ENCODE results near the gene KERA.

KERA gene

DNA sequence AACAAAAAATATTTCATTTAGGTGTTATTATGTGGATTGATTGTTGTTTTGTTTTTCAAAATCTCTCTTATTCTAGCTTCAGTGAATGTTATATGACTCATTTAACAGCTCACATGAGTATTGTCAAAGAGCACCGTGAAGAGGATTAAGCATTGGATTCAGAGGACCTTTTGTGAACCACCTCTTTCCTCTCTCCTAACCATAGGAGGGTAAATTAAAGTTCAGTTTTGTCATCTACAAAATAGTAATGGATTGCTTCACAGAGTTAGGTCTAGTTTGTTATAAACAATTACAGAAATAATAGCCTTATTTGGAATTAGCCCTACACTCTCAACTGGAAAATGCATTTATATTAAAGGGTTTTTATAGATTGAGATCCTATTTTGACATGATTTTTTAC lies 962 bp upstream of the KERA start:
- H3K36me3 ChIP-seq (replicated peaks; ENCODE audit: insufficient read depth, low read length) = no peaks in the 10 kb centered on the region
- H3K27ac ChIP-seq (ENCODE audit: low read length) = no peak overlapping the region
- DNase-seq = no peak
- H3K9me3 ChIP-seq (replicated peaks; ENCODE audit: insufficient read depth, low read length) = no peaks in the 10 kb centered on the region
- TF ChIP-seq EZH2 (optimal IDR thresholded peaks at IDR 0.05; ENCODE audit: low read depth, low read length) (no peak), EZH2phosphoT487 (IDR thresholded peaks at IDR 0.05; ENCODE audit: low read length) (no peak)
- TF ChIP-seq, protein P1, sequence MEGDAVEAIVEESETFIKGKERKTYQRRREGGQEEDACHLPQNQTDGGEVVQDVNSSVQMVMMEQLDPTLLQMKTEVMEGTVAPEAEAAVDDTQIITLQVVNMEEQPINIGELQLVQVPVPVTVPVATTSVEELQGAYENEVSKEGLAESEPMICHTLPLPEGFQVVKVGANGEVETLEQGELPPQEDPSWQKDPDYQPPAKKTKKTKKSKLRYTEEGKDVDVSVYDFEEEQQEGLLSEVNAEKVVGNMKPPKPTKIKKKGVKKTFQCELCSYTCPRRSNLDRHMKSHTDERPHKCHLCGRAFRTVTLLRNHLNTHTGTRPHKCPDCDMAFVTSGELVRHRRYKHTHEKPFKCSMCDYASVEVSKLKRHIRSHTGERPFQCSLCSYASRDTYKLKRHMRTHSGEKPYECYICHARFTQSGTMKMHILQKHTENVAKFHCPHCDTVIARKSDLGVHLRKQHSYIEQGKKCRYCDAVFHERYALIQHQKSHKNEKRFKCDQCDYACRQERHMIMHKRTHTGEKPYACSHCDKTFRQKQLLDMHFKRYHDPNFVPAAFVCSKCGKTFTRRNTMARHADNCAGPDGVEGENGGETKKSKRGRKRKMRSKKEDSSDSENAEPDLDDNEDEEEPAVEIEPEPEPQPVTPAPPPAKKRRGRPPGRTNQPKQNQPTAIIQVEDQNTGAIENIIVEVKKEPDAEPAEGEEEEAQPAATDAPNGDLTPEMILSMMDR (IDR thresholded peaks at IDR 0.05; ENCODE audit: low read length) = no peak
- no peaks in the 10 kb centered on the region for H3K79me2 ChIP-seq (ENCODE audit: low read length)
- no peaks in the 10 kb centered on the region for H3K27me3 ChIP-seq (replicated peaks; ENCODE audit: insufficient read depth, low read length)
- no peaks in the 10 kb centered on the region for H3F3A ChIP-seq (ENCODE audit: insufficient read depth, low read length)
- H3K4me3 ChIP-seq (ENCODE audit: low read length) = no peak overlapping the region
- no peak overlapping the region for H3K4me2 ChIP-seq (ENCODE audit: low read depth, low read length)
- no peaks in the 10 kb centered on the region for H3K9me2 ChIP-seq (replicated peaks; ENCODE audit: insufficient read depth, low read length)
- H4K20me1 ChIP-seq (ENCODE audit: insufficient read depth, low read length) = no peaks in the 10 kb centered on the region
- H3K4me1 ChIP-seq (ENCODE audit: low read length) = no peaks in the 10 kb centered on the region
- H3K9ac ChIP-seq (ENCODE audit: low read length) = no peak overlapping the region
- no peak overlapping the region for H2AFZ ChIP-seq (ENCODE audit: low read length)

DNA sequence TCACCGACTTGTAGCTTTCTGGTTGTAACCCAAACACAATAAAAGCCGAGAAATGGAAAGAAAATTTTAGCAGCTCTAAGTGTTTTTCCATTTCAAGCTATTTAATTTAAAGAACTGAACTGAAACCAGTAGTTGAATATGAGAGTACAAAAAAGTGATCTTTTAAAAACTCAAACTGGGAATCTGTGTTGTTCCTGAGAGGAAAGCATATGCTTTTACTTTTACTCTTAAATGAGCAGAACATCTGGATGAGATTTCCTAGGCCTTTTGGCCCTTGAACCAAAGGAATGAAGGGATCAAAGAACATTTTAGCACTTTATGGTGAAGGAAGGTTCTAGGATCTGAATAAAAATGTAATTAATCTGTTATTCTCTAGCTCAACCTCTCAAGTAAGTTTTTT lies 1.3 kb downstream of the KERA start:
- no peak for TF ChIP-seq EZH2phosphoT487 (IDR thresholded peaks at IDR 0.05; ENCODE audit: low read length)
- DNase-seq = no peak

GRCh38 chr12:91055976-91056375 lies 1.8 kb downstream of the KERA start:
- TF ChIP-seq EZH2phosphoT487 (IDR thresholded peaks at IDR 0.05; ENCODE audit: low read length) = no peak
- Histone ChIP-seq H3K9me2 (replicated peaks; ENCODE audit: insufficient read depth, low read length) (no peaks in the 10 kb centered on the region), H4K20me1 (ENCODE audit: insufficient read depth, low read length) (no peaks in the 10 kb centered on the region), H3K4me3 (ENCODE audit: low read length) (no peak overlapping the region), H3K9me3 (replicated peaks; ENCODE audit: insufficient read depth, low read length) (no peaks in the 10 kb centered on the region), H2AFZ (ENCODE audit: low read length) (no peak overlapping the region), H3F3A (ENCODE audit: insufficient read depth, low read length) (no peaks in the 10 kb centered on the region), H3K27ac (ENCODE audit: low read length) (no peak overlapping the region), H3K79me2 (ENCODE audit: low read length) (no peaks in the 10 kb centered on the region), H3K27me3 (replicated peaks; ENCODE audit: insufficient read depth, low read length) (no peaks in the 10 kb centered on the region), H3K4me1 (ENCODE audit: low read length) (no peaks in the 10 kb centered on the region), H3K9ac (ENCODE audit: low read length) (no peak overlapping the region), H3K4me2 (ENCODE audit: low read depth, low read length) (no peak overlapping the region), H3K36me3 (replicated peaks; ENCODE audit: insufficient read depth, low read length) (no peaks in the 10 kb centered on the region)
- no peak for DNase-seq

More for the DNA sequence above, 1.3 kb downstream of the KERA start:
- no peaks in the 10 kb centered on the region for H3K9me3 ChIP-seq (replicated peaks; ENCODE audit: insufficient read depth, low read length)
- H3K79me2 ChIP-seq (ENCODE audit: low read length) = no peaks in the 10 kb centered on the region
- H4K20me1 ChIP-seq (ENCODE audit: insufficient read depth, low read length) = no peaks in the 10 kb centered on the region
- no peak overlapping the region for H3K4me3 ChIP-seq (ENCODE audit: low read length)
- no peak overlapping the region for H3K27ac ChIP-seq (ENCODE audit: low read length)
- no peak overlapping the region for H3K4me2 ChIP-seq (ENCODE audit: low read depth, low read length)
- H3K9ac ChIP-seq (ENCODE audit: low read length) = no peak overlapping the region
- H3K9me2 ChIP-seq (replicated peaks; ENCODE audit: insufficient read depth, low read length) = no peaks in the 10 kb centered on the region
- H3K4me1 ChIP-seq (ENCODE audit: low read length) = no peaks in the 10 kb centered on the region
- no peaks in the 10 kb centered on the region for H3K27me3 ChIP-seq (replicated peaks; ENCODE audit: insufficient read depth, low read length)
- no peak overlapping the region for H2AFZ ChIP-seq (ENCODE audit: low read length)
- no peaks in the 10 kb centered on the region for H3K36me3 ChIP-seq (replicated peaks; ENCODE audit: insufficient read depth, low read length)
- H3F3A ChIP-seq (ENCODE audit: insufficient read depth, low read length) = no peaks in the 10 kb centered on the region

DNA sequence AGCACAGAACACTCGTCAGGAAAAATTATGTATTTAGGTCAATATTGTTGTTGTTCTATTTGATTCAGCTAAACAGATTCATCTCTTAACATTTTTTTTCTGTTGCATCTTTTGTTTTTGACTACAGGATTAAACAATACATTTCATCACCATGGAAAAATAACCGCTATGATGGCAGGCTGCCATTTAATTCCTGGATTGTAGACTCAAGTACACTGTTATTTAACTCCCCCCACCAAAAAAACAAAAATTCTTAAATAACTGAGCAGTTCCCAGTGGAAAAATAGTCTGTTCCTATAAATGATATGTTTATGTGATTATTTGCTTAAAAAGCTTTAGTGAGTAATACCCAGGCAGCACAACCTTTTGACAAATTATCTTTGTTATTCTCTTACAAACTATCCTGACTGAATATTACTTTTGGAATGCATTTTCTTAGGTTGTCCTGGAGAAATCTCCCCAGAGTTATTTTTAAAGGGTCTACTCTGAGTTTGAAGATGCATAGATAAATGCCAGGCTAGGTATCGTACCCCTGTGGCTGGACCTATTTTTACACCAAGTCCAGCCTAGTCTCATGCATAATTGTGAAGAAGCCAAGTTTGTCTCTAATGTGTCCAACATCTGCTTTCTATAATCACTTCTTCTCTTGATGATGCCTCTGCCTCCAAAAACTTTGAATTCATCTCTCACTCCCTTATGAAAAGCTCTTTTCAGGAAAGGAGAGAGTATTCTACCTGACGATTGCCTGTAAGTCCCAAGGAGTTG lies 3.7 kb downstream of the KERA start:
- H3K27me3 ChIP-seq (replicated peaks; ENCODE audit: insufficient read depth, low read length) = no peaks in the 10 kb centered on the region
- no peak overlapping the region for H3K9ac ChIP-seq (ENCODE audit: low read length)
- no peaks in the 10 kb centered on the region for H4K20me1 ChIP-seq (ENCODE audit: insufficient read depth, low read length)
- H3K9me3 ChIP-seq (replicated peaks; ENCODE audit: insufficient read depth, low read length) = no peaks in the 10 kb centered on the region
- no peaks in the 10 kb centered on the region for H3K79me2 ChIP-seq (ENCODE audit: low read length)
- H3K4me1 ChIP-seq (ENCODE audit: low read length) = no peaks in the 10 kb centered on the region
- TF ChIP-seq EZH2phosphoT487 (IDR thresholded peaks at IDR 0.05; ENCODE audit: low read length) = no peak
- TF ChIP-seq EZH2 (optimal IDR thresholded peaks at IDR 0.05; ENCODE audit: low read depth, low read length) = no peak
- TF ChIP-seq, protein P1 (IDR thresholded peaks at IDR 0.05; ENCODE audit: low read length) = no peak
- DNase-seq = no peak
- no peak overlapping the region for H3K4me2 ChIP-seq (ENCODE audit: low read depth, low read length)
- H3K27ac ChIP-seq (ENCODE audit: low read length) = no peak overlapping the region
- H3F3A ChIP-seq (ENCODE audit: insufficient read depth, low read length) = no peaks in the 10 kb centered on the region
- no peak overlapping the region for H3K4me3 ChIP-seq (ENCODE audit: low read length)
- no peak overlapping the region for H2AFZ ChIP-seq (ENCODE audit: low read length)
- H3K9me2 ChIP-seq (replicated peaks; ENCODE audit: insufficient read depth, low read length) = no peaks in the 10 kb centered on the region
- no peaks in the 10 kb centered on the region for H3K36me3 ChIP-seq (replicated peaks; ENCODE audit: insufficient read depth, low read length)
